Bronchial epithelial cell (primary cell): Measurements from ENCODE around the gene HOXB2. TPM values are rescaled to one million over a fixed set of nuclear protein-coding genes. Genes with fewer than 3 reads are reported as not detected.

Source experiments
- DNase-seq: peaks from one replicate; pipeline ENCODE4 v3.0.0-alpha.2; 2010; ENCODE audit warnings: low read depth
- FAIRE-seq: peaks from 2 replicates; lab custom pipeline; 2011; peaks lifted over from hg19 to GRCh38; lab: Jason Lieb, UNC
- H3K27me3 ChIP-seq: 2 replicates; pipeline ENCODE4 v1.5.1; 2011; ENCODE audit warnings: low read length; ENCODE audit not compliant: control insufficient read depth, insufficient read depth
- H3K36me3 ChIP-seq: 2 replicates; pipeline ENCODE4 v1.5.1; 2011; ENCODE audit warnings: low read length; ENCODE audit not compliant: control insufficient read depth, insufficient read depth
- H3K4me3 ChIP-seq: 2 replicates; pipeline ENCODE4 v1.5.1; 2011; ENCODE audit warnings: mild to moderate bottlenecking, low read depth, low read length, control low read depth
- CTCF ChIP-seq: IDR thresholded peaks from 2 replicates; pipeline ENCODE4 v1.5.1; 2011; ENCODE audit warnings: mild to moderate bottlenecking, moderate library complexity, low read length, control low read depth, inconsistent platforms; ENCODE audit not compliant: insufficient read depth, severe bottlenecking
- total RNA-seq: library from RNA; depleted of rRNA; stranded (reverse); fragments of >200 nt; gene quantifications from 2 replicates; pipeline ENCODE4 v1.2.1, GENCODE V29; 2014

The HOXB2 gene
- total RNA-seq, 1 donor from 2014 or later = not detected

- H3K27me3 ChIP-seq = peaks cover 78% of the 10 kb centered on the region
- TF ChIP-seq CTCF = no peak
Observed at GRCh38 chr17:48546924-48547807, 2.3 kb upstream of the HOXB2 start.

GRCh38 chr17:48546137-48546923, 1.4 kb upstream of the HOXB2 start:
- FAIRE-seq (no peak), DNase-seq (no peak)
- H3K36me3 ChIP-seq = no peaks in the 10 kb centered on the region
- H3K4me3 ChIP-seq = no peak overlapping the region
- H3K27me3 ChIP-seq = peaks cover 75% of the 10 kb centered on the region
- no peak for TF ChIP-seq CTCF

More at GRCh38 chr17:48546924-48547807, 2.3 kb upstream of the HOXB2 start:
- H3K36me3 ChIP-seq = no peaks in the 10 kb centered on the region
- FAIRE-seq (no peak), DNase-seq (no peak)
- no peak overlapping the region for H3K4me3 ChIP-seq

GRCh38 chr17:48545539-48545938, 630 bp upstream of the HOXB2 start:
- Histone ChIP-seq H3K4me3 (no peak overlapping the region), H3K36me3 (no peaks in the 10 kb centered on the region), H3K27me3 (peaks cover 75% of the 10 kb centered on the region)
- FAIRE-seq (no peak), DNase-seq (no peak)
- no peak for TF ChIP-seq CTCF

- DNase-seq = no peak
- Histone ChIP-seq H3K36me3 (no peaks in the 10 kb centered on the region), H3K4me3 (no peak overlapping the region), H3K27me3 (peaks cover 71% of the 10 kb centered on the region)
- TF ChIP-seq CTCF = no peak
- FAIRE-seq = no peak
Observed at GRCh38 chr17:48544349-48545021, 424 bp downstream of the HOXB2 start.

GRCh38 chr17:48543854-48544348, 1.0 kb downstream of the HOXB2 start:
- DNase-seq (no peak), FAIRE-seq (no peak)
- Histone ChIP-seq H3K4me3 (no peak overlapping the region), H3K36me3 (no peaks in the 10 kb centered on the region), H3K27me3 (peaks cover 71% of the 10 kb centered on the region)
- no peak for TF ChIP-seq CTCF
